HG02885 (cell line): ENCODE data around the gene MSH5.
"Not testable (repeated sequence)": the region's sequence is repeated elsewhere in the genome, so short reads cannot be mapped to it uniquely, and the experiment has no call there.

Experiments used
- ATAC-seq: cut with Tn5 transposase; IDR thresholded peaks from one replicate; pipeline ENCODE4 v1.9.1; 2021; ENCODE audit warnings: mild to moderate bottlenecking; ENCODE audit not compliant: unreplicated experiment, poor library complexity

MSH5 gene

GRCh38 chr6:31739639-31740396 is at the start of gene MSH5:
TSS of gene MSH5 (plus strand) at chr6:31740005. CDS start at chr6:31740467, 462 bp downstream.
- ATAC-seq: peak; percentile 83

DNA sequence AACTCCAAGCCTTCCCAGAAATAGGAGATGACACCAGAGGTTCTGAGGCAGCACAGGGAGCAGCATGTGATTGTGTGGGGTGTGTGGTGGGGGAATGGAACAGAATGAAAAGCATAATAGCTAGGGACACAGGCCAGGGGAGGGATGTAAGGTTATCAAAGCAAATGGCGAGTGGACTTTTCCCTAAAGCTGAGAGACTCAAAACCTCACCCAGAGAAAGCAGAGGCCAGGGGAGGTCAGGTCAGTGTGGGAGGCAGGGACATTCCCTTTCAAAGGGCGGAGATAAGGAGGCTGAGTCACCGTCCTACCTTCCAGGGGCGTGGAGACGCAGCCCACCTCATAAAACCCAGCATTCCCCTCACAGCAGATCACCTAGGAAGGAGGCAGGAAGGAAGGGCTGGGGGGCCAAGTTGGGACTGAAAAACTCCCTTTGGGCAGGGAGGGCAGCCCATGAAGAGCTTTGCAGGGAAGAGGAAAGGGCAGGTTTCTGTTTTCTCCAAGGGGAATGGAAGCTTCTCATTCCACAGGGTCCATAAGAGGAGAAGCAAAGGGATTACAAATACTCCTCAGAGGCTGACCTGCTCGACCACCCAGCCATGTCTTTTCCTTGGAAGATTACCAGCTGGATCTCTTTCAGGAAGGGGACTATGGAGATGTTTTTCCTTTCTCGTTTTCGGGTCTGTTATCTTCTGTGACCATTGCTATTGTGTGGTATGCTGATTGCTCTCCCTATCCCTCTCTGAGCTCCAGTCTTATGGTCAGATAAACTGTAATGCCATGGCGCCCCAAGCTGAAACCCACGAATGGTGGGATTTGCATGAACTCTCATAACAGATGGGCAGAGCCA is 49.4 kb upstream of the MSH5 start:
- no peak for ATAC-seq

DNA sequence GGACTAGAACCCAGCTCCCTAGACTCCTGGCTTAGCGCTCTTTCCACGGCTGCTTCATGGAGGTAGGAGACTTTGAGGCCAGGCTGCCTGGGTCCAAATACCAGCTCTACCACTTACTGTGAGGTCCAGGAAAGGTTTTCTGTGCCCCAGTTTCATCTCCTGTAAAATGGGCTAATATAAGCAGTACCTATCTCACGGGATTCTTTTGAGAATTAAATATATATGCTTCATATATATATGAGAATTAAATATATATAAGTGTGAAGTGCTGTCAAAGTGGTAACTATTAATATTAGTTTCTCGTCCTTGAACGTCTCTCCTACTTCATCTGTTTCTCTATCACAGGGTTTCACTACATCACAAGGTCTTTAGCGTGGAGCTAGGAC is 48.7 kb upstream of the MSH5 start:
- ATAC-seq: no peak

- no peak for ATAC-seq
These were observed 48.2 kb upstream of the MSH5 start for GRCh38 chr6:31691564-31692108.

- ATAC-seq: no peak
These were observed 47.5 kb upstream of the MSH5 start for GRCh38 chr6:31692353-31692752.

- ATAC-seq: no peak
These were observed 46.9 kb upstream of the MSH5 start for GRCh38 chr6:31692886-31693285.

- no peak for ATAC-seq
These were observed 46.3 kb upstream of the MSH5 start for GRCh38 chr6:31693535-31693934.

GRCh38 chr6:31697555-31697954 is 42.2 kb upstream of the MSH5 start:
- ATAC-seq: no peak

DNA sequence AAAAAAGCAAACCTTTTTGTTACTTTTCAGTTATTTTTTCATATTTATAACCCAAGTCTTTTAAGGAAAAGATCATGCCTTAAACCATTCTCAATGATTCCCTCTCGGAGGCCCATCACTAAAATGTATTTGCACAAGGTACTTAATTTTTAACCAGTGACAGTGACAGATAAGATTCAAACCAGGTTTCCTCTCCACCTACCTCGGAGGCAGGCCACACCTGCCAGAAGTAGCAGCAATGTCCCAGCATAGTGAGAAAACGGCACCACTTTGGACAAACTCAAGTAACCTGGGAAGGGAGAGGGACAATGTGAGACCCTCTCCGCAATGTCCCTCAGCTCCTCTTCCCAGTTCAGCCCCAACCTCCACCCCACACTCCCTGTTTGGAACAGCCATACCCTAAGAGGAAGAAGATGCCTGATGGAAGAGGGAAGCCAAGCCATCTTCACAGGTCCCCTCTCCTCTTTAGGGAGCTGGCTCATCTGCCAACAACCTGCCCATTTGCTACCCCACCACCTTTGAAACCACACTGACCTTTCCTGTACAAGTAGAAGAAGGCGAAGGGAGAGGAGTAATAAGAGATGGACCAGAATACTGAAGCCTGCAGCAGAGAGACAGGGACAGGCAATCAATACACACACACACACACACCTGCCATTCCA is 38.9 kb upstream of the MSH5 start:
- ATAC-seq: no peak

- ATAC-seq: no peak
These were observed 38.0 kb upstream of the MSH5 start for GRCh38 chr6:31701666-31702404.

GRCh38 chr6:31702405-31702818 is 37.4 kb upstream of the MSH5 start:
- ATAC-seq: no peak

GRCh38 chr6:31702819-31703716 is 36.7 kb upstream of the MSH5 start, which contains the start of gene ABHD16A:
TSS of gene ABHD16A (minus strand) at chr6:31703324. CDS start at chr6:31703281, 43 bp downstream.
- ATAC-seq: peak; percentile 93

GRCh38 chr6:31705931-31706330 is 33.9 kb upstream of the MSH5 start:
- no peak for ATAC-seq

DNA sequence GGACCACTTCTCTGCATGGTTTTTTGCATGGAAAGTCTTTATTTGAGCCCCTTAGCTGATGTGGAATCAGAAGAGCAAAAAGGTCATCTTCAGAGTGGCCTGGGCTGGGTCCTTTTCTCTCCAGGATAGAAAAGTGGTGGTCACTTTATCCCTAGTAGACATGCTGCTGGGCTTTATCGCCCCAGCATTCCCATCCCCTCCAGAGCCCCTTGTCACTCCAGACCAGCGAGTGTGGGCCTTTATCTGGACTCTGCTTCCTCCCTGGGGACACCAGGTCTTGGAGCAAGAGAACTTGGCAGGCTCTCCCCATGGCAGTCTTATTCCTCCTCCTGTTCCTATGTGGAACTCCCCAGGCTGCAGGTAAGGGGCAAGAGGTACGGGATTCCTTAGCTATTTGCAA is 33.2 kb upstream of the MSH5 start, which contains the start of gene LY6G6F:
Gene LY6G6F, plus strand, starts transcription at position 268 of the 400 bp plus-strand sequence. Its CDS starts 41 bp downstream, at position 309.
- ATAC-seq: no peak

DNA sequence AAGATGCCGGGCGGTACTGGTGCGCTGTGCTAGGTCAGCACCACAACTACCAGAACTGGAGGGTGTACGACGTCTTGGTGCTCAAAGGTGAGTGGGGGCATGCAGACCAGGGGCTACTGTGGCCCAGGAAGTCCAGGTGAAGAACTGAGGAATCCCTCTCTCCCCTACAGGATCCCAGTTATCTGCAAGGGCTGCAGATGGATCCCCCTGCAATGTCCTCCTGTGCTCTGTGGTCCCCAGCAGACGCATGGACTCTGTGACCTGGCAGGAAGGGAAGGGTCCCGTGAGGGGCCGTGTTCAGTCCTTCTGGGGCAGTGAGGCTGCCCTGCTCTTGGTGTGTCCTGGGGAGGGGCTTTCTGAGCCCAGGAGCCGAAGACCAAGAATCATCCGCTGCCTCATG is 32.1 kb upstream of the MSH5 start:
- ATAC-seq: no peak

- ATAC-seq: no peak
These were observed 31.6 kb upstream of the MSH5 start for GRCh38 chr6:31708224-31708623.

DNA sequence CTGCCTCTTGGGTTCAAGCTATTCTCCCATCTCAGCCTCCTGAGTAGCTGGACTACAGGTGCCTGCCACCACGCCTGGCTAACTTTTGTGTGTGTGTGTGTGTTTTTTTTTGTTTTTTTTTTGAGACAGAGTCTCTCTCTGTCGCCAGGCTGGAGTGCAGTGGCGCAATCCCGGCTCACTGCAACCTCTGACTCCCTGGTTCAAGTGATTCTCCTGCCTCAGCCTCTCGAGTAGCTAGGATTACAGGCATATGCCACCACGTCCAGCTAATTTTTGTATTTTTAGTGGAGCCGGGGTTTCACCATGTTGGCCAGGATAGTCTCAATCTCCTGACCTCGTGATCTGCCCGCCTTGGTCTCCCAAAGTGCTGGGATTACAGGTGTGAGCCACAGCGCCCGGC is 30.6 kb upstream of the MSH5 start:
- not testable (repeated sequence) for ATAC-seq

DNA sequence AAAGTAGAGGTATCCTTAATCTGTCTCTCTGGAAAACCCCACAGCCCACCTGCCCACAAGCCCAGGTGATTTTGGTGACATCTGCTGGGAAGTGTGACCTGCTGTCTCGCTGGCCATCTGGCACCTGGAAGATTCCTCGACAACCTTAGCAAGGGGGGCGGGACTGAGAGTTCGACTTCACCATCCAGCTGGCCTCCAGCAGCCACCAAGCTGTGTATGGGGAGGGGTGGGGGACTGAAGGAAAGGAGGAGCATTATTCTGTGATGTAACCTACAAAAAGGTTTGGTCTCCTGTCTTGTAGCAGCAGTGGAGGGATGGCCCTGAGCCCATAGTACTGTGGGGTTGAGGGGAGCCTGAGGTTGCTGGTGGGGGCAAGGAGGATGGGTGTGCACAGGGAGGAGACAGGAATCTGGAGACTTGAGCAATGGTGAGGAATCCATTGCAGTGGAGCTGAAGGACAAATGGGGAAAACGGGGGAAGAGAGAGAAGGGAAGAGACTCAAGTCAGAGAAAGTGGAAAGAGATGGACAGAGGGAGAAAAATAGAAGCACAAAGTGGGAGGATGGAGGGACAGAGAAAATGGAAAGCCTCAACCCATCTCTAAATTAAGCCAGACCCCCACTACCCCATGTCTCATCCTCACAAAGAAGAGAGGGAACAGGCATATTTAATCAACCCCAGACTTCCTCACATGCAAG is 29.1 kb upstream of the MSH5 start:
- ATAC-seq: no peak
